IPS-15b (cell line): ENCODE data around the gene ZNF664.

ENCODE experiments used
- H3K27me3 ChIP-seq: one replicate; pipeline ENCODE4 v1.6.1; 2013; ENCODE audit warnings: low read length; ENCODE audit not compliant: control insufficient read depth, insufficient read depth
- H3K36me3 ChIP-seq: one replicate; pipeline ENCODE4 v1.6.1; 2013; ENCODE audit warnings: low read length; ENCODE audit not compliant: control insufficient read depth, insufficient read depth
- H3K4me1 ChIP-seq: one replicate; pipeline ENCODE4 v1.6.1; 2013; ENCODE audit warnings: mild to moderate bottlenecking, low read length; ENCODE audit not compliant: control insufficient read depth, insufficient read depth
- H3K4me3 ChIP-seq: one replicate; pipeline ENCODE4 v1.5.1; 2013; ENCODE audit warnings: low read depth, low read length
- H3K9ac ChIP-seq: one replicate; pipeline ENCODE4 v1.6.1; 2013; ENCODE audit warnings: low read depth, mild to moderate bottlenecking, low read length
- H3K9me3 ChIP-seq: one replicate; pipeline ENCODE4 v1.6.1; 2013; ENCODE audit warnings: mild to moderate bottlenecking, low read length; ENCODE audit not compliant: control insufficient read depth, insufficient read depth

The ZNF664 gene

DNA sequence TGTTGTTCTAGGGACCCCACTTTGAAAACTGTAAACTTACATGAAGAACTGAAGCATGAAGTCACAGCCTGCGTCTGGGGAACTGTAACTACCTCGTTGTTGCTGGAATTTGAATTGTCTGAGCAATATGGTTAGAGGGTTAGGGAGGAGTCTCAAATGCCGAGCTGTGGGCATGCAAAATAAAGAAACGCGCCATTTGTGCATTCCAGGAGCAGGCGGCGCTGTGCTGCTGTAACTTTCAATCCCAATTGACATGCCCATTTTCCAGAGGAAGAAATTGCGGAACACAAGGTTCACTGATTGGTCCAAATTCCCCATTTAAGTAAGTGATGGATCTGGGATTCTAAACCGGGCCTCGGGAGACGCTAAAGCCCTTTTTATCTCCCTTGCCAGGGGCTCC, 61.3 kb downstream of the ZNF664 start:
- peaks cover 6% of the 10 kb centered on the region for H3K4me1 ChIP-seq
- no peaks in the 10 kb centered on the region for H3K36me3 ChIP-seq
- no peaks in the 10 kb centered on the region for H3K9me3 ChIP-seq
- no peaks in the 10 kb centered on the region for H3K27me3 ChIP-seq
- no peak overlapping the region for H3K9ac ChIP-seq
- no peak overlapping the region for H3K4me3 ChIP-seq

DNA sequence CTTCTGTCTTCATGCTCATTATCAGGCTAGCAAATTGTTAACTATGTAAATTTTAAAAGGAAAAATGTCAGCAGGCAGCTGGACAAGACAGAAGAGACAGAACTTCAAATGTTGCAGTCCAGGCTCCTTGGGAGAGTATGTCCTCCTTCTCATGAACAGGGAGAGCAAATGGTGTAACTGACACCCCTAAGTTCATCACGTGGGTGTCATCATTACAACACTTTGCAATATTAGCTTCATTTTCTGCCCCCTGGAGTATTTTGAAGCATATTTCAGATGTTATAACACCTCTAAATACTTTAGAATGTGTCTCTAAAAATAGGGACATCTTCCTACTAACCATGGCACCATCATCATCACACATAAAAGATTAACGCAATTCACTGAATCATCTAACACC, 62.1 kb downstream of the ZNF664 start:
- Histone ChIP-seq H3K36me3 (no peaks in the 10 kb centered on the region), H3K9ac (no peak overlapping the region), H3K9me3 (no peaks in the 10 kb centered on the region), H3K27me3 (no peaks in the 10 kb centered on the region), H3K4me1 (peaks cover 6% of the 10 kb centered on the region), H3K4me3 (no peak overlapping the region)

DNA sequence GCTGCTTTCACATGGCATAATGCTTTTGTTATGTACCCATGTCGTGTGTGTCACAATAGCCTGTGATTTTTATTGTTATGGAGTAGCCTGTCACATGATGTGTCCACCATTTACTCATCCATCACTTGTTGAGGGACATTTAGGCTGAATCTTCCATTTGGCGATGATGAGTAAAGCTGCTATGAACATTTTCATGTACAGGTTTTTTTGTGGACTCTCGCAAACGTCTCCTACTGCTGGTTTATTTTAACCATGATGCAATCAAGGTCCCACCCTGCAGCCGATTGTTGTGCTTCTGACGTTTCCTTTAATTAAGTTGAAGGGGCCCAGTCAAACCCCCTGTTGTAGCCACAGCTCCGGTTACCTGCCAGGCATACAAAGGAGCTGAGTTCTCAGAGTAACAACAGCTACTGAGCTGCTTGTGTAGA, 63.2 kb downstream of the ZNF664 start:
- no peaks in the 10 kb centered on the region for H3K36me3 ChIP-seq
- peak overlapping the region; percentile 37 for H3K9ac ChIP-seq
- no peaks in the 10 kb centered on the region for H3K9me3 ChIP-seq
- H3K4me3 ChIP-seq, result no peak overlapping the region
- H3K4me1 ChIP-seq, result peaks cover 6% of the 10 kb centered on the region
- H3K27me3 ChIP-seq, result no peaks in the 10 kb centered on the region

DNA sequence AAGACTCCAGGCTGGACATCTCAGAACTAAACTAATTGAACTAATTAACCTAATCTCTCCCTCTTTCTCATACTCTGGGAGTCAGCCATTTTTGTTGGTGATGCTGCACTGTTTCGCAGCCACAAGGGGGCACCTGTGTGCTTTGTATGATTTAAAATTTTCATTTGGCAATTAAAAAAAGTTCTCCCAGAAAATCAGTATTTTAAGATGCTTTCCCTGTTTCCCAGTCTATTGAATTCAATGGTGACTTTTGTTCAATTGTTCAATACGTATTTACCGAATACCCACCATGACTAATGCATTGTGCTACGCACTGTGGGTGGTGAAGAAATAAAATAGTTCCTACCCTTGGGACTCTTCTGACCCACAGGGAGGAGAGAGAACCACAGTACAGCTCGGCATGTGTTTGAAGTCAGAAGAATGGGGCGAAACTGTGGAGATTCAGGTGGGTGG, 63.7 kb downstream of the ZNF664 start:
- no peaks in the 10 kb centered on the region for H3K36me3 ChIP-seq
- peak overlapping the region; percentile 37 for H3K9ac ChIP-seq
- H3K4me1 ChIP-seq, result peaks cover 6% of the 10 kb centered on the region
- H3K9me3 ChIP-seq, result no peaks in the 10 kb centered on the region
- no peak overlapping the region for H3K4me3 ChIP-seq
- no peaks in the 10 kb centered on the region for H3K27me3 ChIP-seq

DNA sequence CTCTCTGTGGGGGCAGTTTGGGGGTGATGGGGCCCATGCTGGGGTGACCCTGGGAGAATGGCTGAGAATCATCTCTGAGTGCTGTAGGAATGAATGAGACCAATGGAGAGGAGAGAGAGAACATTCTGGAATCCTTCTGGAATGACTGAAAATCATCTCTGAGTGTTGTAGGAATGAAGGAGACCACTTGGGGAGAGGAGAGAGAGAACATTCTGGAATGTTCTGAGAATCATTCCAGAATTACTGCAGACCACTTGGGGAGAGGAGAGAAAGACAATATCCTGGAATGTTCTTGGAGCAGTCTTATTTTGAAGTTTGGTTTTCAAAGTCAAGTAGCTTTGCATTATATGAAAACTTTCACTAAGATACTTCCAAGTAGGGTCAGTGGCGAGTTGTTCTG, 64.3 kb downstream of the ZNF664 start:
- no peaks in the 10 kb centered on the region for H3K9me3 ChIP-seq
- H3K36me3 ChIP-seq, result no peaks in the 10 kb centered on the region
- no peaks in the 10 kb centered on the region for H3K27me3 ChIP-seq
- peaks cover 6% of the 10 kb centered on the region for H3K4me1 ChIP-seq
- H3K4me3 ChIP-seq, result no peak overlapping the region
- no peak overlapping the region for H3K9ac ChIP-seq

DNA sequence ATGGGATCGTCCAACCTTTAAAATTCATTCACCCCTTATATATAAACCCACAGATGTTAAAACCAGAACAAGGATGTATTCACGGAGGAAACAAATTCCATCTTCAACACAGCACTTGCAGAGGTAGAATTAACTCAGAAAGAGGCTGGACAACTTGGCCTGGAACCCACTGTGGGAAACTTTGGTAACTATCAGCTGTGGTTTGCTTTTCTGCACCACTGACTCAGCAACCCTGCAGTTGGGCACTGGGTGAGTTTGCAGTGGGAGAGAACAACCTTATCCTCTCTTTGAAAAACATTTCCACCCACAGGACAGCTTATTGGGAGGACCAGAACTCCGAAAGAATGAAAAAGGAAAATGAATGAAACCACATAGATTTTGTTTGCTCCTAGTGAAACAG, 66.3 kb downstream of the ZNF664 start:
- Histone ChIP-seq H3K9me3 (no peaks in the 10 kb centered on the region), H3K4me1 (peaks cover 6% of the 10 kb centered on the region), H3K36me3 (no peaks in the 10 kb centered on the region), H3K27me3 (no peaks in the 10 kb centered on the region), H3K4me3 (no peak overlapping the region), H3K9ac (no peak overlapping the region)

DNA sequence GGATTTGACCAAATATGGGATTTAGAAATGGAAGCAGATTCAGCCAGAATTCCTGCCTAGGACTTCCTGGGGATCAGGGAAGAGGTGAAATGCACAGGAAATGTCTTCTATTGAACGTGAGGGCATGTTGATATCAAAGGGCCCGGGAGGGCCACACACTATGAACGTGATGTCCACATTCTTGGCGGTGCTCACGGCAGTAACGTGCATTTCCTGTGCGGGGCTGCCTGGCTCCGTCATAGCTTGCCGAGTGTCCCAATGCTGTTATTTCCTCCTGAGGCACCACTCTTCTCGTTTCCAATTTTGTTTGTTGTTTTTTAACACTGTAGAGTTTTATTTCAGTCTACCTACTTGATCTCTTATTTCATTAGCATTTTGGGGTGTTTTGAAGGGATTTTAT, 67.3 kb downstream of the ZNF664 start:
- H3K36me3 ChIP-seq, result peaks cover 2% of the 10 kb centered on the region
- no peaks in the 10 kb centered on the region for H3K27me3 ChIP-seq
- H3K9ac ChIP-seq, result no peak overlapping the region
- no peak overlapping the region for H3K4me3 ChIP-seq
- no peaks in the 10 kb centered on the region for H3K9me3 ChIP-seq
- H3K4me1 ChIP-seq, result peaks cover 7% of the 10 kb centered on the region

DNA sequence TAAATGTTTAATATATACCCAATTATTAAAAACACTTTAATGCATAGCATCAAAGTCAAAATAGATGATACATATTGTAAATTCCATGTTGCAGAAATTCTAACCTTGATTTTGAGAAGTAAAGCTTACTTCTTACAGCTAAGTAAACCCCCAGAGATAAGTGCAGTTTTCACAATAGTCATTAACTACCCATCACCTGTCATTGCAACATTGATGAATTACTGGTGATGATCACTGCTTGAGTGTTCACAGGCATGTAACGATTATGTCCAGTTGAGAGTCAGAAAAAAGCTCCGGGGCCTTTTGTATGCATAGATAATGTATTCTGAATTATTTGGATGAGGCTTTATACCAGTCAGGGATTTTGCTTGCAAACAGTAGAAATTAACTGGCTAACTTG, 67.7 kb downstream of the ZNF664 start:
- peaks cover 10% of the 10 kb centered on the region for H3K4me1 ChIP-seq
- H3K27me3 ChIP-seq, result no peaks in the 10 kb centered on the region
- no peak overlapping the region for H3K9ac ChIP-seq
- no peak overlapping the region for H3K4me3 ChIP-seq
- no peaks in the 10 kb centered on the region for H3K9me3 ChIP-seq
- peaks cover 2% of the 10 kb centered on the region for H3K36me3 ChIP-seq

DNA sequence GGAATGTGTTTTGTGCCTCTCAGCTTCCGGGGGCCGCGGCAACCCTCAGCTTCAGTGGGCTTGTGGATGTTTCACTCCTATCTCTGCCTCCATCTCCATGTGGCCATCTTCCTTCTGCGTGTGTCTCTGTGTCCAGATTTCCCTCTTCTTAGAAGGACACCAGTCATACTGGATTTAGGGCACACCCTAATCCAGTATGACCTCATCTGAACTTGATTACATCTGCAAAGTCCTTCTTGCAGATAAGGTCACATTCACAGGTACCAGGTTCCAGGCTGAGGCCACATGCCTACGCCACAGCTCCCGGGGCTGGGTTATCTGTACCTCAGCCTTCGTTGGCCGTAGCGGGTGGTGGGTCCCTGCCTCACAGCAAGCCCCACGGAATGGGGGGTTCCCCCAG, 68.9 kb downstream of the ZNF664 start:
- H3K9ac ChIP-seq, result no peak overlapping the region
- H3K9me3 ChIP-seq, result no peaks in the 10 kb centered on the region
- no peak overlapping the region for H3K4me3 ChIP-seq
- peaks cover 4% of the 10 kb centered on the region for H3K4me1 ChIP-seq
- H3K27me3 ChIP-seq, result no peaks in the 10 kb centered on the region
- peaks cover 2% of the 10 kb centered on the region for H3K36me3 ChIP-seq

DNA sequence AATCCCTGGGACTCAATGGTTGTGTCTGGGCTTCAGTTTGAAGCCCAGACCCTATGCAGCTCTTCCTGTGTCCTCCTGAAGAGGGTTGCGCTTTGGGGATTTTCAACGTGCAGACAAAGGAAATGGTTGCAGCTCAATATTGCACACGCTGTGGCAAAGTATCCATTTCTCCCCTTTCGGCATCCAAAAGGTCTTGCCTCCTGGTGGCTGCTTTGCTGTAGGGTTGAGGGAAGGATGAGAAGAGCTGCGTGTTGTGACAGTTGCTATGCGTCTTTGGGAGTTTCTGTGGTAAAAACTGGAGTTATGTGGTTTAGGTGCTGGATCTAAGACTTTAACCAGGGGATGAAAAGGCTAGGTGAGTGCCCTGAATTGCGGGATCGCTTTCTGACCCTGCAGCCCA, 71.0 kb downstream of the ZNF664 start:
- no peaks in the 10 kb centered on the region for H3K9me3 ChIP-seq
- no peak overlapping the region for H3K9ac ChIP-seq
- no peak overlapping the region for H3K4me3 ChIP-seq
- no peaks in the 10 kb centered on the region for H3K27me3 ChIP-seq
- peaks cover 2% of the 10 kb centered on the region for H3K36me3 ChIP-seq
- peaks cover 4% of the 10 kb centered on the region for H3K4me1 ChIP-seq

DNA sequence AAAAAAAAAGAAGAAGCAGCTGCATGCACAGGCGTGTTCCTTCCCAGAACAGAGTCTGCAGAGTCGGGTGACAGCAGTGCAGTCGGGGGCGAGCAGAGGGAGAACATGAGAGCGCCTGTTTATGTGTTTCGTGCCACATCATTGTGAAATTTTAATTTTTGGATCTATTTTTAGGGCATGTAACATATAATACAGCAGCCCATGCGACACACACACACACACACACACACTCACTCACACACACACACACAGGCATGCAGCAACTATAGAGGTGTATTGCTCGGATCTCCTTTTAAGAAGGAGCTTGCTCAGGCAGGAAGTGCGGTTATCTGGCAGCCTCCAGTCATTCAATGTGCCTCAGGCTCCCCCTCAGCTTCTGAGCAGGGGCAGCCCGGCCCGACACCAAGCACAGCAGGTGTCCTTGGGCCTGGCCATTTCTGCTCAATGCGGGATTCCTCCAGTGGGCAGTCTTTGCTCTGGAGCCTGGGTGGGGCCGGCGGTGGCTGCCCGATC, 71.8 kb downstream of the ZNF664 start:
- no peaks in the 10 kb centered on the region for H3K27me3 ChIP-seq
- H3K4me3 ChIP-seq, result no peak overlapping the region
- peaks cover 2% of the 10 kb centered on the region for H3K36me3 ChIP-seq
- peaks cover 4% of the 10 kb centered on the region for H3K4me1 ChIP-seq
- no peaks in the 10 kb centered on the region for H3K9me3 ChIP-seq
- H3K9ac ChIP-seq, result no peak overlapping the region

DNA sequence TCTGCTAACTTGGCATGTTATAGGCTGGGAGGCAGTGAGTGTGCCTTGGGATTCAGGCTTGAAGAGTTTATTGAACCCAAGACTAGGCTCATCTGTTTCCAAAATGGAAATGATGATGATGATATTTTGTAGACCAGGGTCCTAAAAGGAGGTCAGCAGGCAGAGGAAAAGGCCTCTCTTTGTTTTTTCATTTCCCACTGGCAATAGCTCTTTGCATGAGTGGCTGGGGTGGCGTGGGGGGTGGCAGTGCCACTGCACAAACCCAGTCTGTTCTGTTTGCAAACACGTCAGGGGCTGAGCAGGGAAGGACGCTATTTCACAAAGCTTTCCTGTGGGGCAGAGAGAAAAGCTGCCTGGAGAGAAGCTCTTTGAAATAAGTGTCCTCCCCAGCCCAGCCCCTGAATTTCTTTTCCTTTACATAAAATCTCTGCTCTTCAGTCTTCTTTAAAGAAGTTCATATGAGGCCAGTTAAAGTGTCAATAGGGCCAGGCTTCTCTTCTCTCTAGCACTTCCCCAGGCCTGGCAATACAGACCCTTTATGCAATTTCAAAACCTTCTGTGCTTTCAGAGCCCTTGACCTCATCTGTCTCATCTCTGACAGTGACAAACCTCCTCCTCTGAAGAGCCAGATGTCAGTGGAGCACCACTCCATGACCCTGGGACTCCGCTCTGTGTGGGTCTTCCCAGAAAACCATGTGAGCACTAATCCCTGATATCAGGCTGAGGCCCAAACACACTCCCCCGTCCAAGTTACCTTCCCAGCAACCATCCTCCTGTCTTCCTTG, 72.8 kb downstream of the ZNF664 start:
- Histone ChIP-seq H3K9me3 (no peaks in the 10 kb centered on the region), H3K4me1 (peaks cover 4% of the 10 kb centered on the region), H3K9ac (no peak overlapping the region), H3K27me3 (no peaks in the 10 kb centered on the region), H3K36me3 (peaks cover 2% of the 10 kb centered on the region), H3K4me3 (no peak overlapping the region)
